Neural progenitor cell (in vitro differentiated cells): ENCODE results near the gene PLEKHA1.

Experiments used
- CTCF ChIP-seq: fragments of 200-600 bp; sonication (generic); IDR thresholded peaks from 2 replicates; pipeline ENCODE4 v1.5.1; 2017; ENCODE audit warnings: antibody characterized with exemption, mild to moderate bottlenecking
- EZH2 ChIP-seq: fragments of 200-600 bp; sonication (generic); IDR thresholded peaks from 2 replicates; pipeline ENCODE4 v1.6.1; 2017; ENCODE audit warnings: antibody characterized with exemption, mild to moderate bottlenecking, moderate library complexity
- EZH2phosphoT487 ChIP-seq: fragments of 200-600 bp; sonication (generic); IDR thresholded peaks from 2 replicates; pipeline ENCODE4 v1.6.1; 2017; ENCODE audit warnings: antibody characterized with exemption

- TF ChIP-seq CTCF = no peak
- no peak for TF ChIP-seq EZH2phosphoT487
- no peak for TF ChIP-seq EZH2
These were observed 45.8 kb upstream of the PLEKHA1 start for GRCh38 chr10:122328676-122329075.
